ENCODE results near the gene TSHR.
"Not testable (repeated sequence)": the region's sequence is repeated elsewhere in the genome, so short reads cannot be mapped to it uniquely, and the experiment has no call there.

Gene TSHR

DNA sequence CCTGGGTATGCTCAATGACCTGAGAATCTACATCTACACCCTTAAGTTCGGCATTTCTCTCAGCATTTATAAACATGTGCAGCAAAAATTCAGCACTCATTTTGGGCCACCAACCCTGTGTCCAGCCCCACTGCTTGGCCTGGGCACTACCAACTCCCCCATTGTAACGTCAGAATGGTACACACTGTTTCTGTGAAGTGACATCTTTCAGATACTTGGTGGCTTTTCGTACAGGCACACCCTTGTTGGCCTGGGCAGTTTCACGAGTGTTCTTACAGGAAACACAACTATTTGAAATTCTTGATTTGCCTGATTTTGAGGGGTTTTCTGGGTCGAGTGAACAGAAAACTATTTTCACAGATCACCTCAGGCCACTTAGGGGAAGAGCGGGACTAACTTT is 46.0 kb downstream of the TSHR start:
- DNase-seq, result no peak

DNA sequence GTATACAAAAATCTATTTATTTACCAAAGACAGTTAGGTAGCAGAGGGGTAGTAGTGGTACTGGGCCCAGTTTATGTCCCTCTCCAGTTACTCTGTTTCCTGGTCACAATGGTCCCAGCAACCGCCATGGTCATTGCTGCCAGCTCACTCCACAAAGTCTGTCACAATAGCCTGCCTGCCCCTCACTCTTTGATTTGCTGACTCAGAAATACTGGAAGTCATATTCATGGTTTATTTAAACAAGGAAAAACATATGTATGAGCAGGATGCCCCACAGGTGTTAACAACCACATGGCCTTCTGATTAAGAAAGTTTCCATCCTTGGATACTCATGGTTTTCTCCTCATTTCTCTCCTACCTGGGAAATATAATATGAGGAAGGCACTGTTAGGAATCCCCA is 49.2 kb downstream of the TSHR start:
- DNase-seq, result no peak

DNA sequence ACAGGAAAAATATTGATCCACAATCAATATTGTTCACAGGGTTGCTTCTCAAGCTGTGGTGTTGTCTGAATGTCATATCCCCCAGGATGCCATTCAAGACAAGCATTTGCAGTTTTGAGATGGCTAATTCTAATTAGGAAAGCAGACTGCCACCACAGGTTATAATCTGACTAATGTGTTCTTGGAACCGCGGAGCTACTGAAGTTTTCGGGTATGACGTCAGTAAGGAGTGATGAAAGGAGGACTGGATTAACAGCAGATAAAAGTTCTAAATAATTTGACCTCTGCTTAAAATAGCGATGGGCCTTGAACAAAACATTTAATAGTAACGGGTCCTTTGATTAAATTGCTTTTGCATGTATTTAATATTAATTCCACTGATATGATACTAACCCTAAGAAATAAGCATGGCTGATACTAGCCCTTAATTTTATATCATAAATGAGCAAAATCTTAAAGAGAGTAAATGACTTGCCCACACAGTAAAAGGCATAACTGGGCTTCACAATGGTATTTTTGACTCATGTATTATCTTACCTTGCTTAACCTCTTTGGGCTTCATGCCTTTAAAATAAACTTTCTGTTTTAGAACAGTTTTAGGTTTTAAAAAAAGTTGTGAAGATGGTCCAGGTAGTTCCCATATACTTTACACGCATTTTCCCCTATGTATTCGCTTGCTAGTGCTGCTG is 50.3 kb downstream of the TSHR start:
- DNase-seq, result no peak

DNA sequence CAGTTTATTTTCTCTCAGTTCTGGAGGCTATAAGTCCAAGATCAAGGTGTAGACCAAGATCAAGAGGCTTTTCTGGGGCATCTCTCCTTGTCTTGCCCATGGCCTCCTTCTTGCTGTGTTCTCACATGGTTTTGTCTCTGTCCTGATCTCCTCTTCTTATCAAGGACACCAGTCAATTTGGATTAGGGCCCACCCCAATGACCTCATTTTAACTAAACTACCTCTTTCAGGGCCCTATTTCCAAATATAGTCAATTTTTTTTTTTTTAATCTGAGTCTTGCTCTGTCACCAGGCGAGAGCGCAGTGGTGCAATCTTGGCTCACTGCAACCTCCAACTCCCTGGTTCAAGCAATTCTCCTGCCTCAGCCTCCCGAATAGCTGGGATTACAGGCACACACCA is 50.8 kb downstream of the TSHR start:
- DNase-seq, result no peak

DNA sequence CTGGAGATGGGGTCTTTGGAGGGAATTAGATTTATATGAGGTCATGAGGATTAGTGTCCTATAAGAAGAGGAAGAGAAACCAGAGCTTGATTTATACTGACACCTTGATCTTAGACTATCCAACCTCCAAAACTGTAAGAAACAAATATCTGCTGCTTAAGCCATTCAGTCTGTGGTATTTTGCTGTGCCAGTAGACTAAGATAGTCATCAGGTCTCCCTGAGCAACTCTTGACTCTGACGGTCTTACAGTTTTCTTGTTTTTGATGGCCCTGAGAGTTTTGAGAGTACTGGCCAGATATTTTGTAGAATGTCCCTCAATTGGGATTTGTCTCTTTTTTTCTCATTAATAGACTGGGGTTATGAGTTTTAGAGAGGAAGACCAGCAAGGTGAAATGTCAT is 51.7 kb downstream of the TSHR start:
- no peak for DNase-seq

DNA sequence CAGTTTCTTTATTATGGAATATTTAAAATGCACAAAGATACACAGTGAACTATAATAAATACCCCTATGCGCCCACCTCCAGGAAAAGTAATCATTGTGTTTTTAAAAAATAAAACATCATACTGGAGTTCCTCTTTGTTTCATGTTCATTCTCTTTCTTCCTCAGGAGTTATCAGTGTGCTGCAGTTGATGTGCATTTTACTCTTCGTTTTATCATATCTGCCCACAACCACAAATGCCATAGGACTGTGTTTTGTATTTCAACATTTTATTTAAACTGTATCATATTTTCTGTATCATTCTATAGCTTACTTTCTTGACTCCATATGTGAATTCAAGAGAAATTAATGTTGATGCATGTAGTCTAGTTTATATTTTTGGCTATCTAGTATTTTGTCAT is 53.9 kb downstream of the TSHR start:
- DNase-seq, result no peak

DNA sequence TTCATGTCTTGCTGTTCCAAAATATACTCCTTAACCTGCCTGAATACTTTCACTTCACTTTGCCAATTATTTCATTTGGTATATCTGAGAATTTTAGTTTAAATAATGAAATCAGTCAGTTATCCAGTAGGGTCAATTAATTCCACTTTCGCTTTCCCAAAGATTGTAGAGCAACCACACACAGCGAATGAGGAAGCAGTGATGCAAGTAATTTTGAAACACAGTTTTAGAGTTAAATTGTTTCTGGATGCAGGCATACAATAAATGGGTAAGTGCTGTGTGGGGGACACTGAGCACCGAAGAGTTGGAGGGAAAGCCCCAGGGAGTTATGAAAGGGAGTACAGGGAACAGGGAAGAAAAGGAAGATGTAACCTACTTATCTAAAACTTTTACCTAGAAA is 62.8 kb downstream of the TSHR start:
- DNase-seq, result no peak

DNA sequence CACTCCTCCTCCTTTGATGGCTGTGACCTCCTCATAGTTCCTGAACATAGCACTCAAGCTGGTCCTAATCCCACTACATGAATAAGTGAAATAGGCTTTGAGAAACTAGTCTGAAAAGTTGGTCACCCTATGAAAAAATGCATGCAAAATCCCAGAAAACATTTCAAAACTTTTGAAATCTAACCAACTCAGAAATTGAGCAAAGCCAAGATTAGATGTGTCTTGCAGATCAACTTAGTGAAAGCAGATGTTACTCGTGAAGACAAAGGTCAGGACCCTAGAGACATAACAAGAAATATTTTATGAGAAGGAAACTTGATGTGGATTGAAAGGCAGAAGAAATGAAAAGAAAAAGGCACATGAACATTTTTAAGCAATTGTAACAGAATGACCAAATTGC is 63.3 kb downstream of the TSHR start:
- no peak for DNase-seq

DNA sequence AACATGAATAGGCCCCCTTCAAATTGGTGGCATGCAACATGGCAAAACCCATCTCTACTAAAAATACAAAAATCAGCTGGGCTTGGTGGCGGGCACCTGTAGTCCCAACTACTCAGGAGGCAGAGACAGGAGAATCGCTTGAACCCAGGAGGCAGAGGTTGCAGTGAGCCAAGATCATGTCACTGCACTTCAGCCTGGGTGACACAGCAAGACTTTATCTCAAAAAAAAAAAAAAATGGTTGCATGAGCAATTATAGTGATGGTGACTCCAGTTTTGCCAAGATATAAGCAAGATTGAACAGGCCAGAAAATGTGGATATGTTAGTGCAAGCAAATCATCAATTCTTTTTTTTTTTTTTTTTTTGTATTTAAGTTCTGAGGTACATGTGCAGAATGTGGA is 63.7 kb downstream of the TSHR start:
- DNase-seq, result not testable (repeated sequence)

DNA sequence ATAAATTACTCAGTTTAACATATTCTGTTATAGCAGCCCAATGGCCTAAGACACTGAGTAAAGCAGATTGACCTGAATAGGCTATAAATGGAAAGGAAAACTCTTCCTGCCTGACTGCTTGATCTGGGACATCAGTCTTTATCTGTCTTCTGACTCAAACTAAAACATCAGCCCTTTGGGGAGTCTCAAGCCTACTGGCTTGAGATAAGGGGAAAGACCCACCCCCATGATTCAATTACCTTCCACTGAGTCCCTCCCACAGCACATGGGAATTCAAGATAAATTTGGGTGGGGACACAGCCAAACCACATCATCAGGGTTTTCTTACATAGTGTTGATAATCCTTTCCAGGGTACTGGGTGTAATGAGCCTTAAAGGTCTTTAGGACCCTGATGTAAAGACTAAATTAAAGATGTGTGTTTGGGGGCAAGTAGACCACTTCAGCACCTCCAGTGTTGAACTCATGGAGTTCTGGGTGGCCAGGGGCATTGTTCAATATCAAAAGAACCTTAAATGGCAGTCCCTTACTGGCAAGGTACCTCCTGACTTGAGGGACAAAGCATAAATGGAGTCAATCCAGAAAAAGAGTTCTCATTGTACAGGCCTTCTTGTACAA is 67.8 kb downstream of the TSHR start:
- DNase-seq, result no peak

DNA sequence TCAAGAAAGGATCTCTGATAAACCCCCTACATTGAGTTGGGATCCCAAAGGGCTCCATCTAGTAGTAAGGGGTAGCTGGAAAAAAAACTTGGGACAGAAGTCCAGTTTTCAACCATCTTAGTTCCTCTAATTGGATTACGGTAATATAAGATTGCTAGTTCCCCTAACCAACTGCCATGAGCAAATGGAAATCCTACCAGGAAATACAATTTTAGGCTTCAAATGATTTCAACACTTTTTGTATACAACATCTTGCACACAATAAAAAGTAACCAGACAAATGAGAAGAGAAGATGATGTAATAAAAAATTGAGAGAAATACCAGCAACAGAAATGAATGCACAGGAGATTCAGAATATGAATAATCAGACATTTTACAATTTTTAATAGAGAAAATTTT is 73.0 kb downstream of the TSHR start:
- no peak for DNase-seq

DNA sequence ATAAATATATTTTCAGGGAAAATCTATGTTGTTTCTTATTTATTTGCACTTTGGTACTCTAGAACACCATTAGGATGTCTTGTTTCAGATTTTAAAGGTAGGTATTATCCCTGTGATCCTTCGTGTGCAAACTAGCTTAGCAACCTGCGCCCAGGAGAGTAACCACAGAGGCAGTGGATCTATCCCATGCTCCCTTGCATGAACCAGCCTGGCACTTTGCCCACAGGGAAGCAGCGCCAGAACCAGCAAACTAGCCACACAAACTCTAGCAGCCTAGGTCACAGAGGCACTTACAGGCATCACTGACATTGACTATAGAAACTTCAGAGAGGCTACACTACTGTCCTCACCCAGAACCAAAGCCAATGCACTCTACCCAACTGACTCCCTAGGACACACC is 76.1 kb downstream of the TSHR start:
- no peak for DNase-seq

DNA sequence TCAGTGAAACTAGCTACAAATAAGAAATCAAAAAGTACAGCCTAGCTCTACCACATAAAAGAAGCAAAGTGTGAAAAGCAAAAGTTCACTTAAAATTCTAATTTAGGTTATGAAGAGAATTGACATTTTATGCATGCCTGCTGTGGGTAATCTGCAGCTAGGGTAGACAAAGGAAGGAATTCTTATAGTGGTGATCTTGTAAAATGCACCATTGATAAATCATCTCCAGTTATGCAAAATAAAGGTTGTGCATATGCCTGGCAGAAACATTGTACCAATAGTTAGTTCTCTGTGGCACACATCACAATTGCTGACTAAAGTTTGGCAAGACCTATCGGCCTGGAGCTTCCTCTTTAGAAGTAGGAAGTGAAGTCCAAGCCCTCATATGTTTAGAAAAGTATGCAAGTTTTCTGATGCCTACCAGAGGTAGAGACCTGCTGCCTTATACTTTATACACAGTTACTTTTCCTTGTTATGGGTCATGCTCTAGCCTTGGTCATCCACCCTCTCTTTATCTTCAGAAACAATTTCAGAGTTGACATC is 78.3 kb downstream of the TSHR start:
- DNase-seq, result no peak

DNA sequence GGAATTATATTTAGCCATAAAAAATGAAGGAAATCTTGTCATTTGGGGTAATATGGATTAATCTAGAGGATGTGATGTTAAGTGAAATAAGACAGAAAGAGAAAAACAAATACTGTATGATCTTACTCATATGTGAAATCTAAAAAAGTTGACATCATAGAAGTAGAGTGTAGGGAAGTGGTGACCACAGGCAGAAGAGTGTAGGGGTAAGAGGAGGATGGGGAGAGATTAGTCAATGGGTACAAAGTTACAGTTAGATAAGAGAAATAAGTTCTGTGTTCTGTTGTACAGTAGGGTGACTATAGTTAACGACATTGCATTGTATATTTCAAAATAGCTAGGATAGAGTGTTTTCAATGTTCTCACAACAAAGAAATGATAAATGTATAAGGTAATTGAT is 87.0 kb downstream of the TSHR start:
- no peak for DNase-seq

DNA sequence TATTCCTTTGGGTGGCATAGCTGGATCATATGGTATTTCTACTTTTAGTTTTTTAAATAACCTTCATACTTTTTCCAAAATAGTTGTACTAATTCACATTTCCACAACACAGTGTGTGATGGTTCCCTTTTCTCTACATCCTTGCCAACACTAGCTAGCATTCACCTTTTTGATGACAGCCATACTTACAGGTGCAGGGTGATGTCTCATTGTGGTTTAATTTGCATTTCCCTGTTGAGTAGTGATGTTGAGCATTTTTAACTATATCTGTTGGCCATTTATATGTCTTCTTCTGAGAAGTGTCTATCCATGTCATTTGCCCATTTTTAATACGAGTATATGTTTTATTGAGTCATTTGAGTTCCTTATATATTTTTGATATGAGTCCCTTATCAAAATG is 96.1 kb downstream of the TSHR start:
- no peak for DNase-seq

DNA sequence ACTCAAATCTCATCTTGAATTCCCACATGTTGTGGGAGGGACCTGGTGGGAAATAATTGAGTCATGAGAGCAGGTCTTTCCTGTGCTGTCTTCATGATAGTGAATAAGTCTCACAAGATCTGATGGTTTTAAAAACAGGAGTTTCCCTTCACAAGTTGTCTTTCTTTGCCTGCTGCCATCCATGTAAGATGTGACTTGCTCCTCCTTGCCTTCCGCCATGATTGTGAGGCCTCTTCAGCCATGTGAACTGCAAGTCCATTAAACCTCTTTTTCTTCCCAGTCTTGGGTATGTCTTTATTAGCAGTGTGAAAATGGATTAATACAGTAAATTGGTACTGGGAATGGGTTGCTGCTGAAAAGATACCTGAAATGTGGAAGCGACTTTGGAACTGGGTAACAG is 98.6 kb downstream of the TSHR start:
- not testable (repeated sequence) for DNase-seq

DNA sequence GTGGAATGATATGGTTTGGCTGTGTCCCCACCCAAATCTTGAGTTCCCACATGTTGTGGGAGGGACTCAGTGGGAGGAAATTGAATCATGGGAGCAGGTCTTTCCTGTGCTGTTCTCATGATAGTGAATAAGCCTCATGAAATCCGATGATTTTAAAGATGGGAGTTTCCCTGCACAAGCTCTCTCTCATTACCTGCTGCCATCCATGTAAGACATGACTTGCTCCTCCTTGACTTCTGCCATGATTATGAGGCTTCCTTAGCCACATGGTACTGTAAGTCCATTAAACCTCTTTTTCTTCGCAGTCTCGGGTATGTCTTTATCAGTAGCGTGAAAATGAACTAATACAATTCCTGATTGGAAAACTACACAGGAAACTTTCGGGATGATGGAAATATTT is 100.5 kb downstream of the TSHR start:
- no peak for DNase-seq

DNA sequence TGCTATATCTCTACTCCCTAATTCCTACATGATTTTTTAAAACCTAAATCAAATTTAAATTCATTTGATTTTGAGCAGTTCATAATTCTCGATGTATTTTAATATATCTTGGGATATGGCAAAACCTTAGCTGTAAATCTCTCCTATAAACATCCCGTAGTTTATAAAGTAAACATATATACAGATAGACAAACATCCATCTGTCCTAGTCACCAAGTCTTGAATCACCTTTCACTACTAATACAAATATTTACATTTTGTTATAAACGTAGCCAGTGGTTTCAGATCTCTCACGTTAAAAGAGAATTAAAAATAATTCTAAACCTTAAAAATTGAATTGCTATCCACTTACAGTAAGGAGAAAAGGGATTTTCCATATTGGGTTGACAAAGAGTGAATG is 107.0 kb downstream of the TSHR start:
- DNase-seq, result no peak

DNA sequence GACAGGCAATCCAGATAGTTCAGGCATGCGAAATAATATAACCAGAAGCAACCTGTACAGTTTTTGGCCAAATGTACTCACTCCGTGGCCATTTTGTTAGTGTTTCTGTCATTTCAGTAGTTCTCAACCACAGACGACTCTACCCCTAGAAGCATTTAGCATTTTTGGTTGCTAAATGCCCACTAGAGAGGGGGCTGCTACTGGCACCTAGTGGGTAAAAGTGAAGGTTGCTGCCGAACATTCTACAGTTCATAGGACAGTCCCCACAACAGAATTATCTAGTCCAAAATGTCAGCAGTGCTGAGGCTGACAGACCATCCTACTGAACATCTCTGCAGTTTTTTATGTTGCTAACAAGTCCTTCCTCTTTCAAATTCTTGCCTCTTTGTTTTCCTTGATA is 107.4 kb downstream of the TSHR start:
- DNase-seq, result peak; percentile 53

DNA sequence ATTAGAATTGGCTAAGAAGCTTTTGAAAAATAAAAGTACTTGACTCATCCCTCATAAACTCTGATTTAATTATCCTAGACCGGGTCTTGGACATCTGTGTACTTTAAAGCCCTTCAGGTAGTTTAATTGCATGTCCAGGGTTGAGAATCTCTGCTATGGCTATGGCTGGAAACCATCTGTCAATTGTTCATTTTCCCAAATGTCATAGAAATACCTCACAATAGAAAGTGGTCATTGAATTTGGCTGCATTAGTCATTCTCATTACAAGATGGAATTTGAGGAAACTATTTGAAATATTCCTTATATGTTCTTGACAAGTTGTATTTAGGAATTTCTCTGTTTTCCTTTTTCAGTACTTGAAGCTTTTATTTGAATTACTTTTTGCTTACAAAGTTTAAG is 111.3 kb downstream of the TSHR start:
- DNase-seq, result no peak

DNA sequence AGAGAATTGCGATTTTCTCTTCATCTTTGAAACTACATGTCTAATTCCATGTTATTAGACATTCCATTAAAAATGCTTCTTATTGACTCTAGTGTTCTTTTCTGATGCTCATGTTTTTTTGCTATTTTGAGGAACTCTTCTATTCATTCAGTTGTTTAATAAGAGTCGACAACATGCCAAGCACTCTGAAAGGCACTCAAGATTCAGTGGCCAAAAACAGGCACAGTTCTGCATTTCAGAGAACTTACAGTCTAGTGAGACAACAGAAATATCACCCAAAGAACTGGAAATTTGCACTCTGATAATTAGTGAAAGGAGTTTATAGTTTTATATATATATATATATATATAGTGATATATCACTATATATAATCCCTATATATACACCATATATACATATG is 111.7 kb downstream of the TSHR start:
- DNase-seq, result no peak

DNA sequence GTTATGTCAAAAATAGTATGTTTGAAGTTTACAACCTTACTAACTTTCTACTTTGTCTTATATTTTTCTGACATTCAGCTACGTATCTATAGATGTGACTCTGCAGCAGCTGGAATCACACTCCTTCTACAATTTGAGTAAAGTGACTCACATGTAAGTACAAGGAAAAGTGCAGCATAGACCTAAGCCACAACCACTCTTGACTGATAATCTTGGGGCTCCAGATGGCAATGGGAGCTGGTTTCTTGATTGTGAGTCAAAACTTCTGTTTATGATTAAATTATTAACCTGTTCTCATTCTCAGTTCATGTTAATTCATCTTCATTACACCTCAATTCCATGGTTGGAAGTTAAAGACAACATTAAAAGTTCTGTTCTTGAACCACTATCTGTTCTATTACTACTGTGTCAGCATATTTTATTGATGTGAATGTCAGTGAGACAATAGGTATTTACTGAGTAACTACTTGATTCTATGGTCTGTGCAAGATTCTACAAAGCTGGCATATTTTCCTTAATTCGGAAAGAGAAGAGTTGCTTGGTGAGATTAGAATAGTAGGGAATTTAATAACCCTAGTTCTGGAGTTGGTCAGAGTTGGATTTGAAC is 112.9 kb downstream of the TSHR start:
- no peak for DNase-seq

DNA sequence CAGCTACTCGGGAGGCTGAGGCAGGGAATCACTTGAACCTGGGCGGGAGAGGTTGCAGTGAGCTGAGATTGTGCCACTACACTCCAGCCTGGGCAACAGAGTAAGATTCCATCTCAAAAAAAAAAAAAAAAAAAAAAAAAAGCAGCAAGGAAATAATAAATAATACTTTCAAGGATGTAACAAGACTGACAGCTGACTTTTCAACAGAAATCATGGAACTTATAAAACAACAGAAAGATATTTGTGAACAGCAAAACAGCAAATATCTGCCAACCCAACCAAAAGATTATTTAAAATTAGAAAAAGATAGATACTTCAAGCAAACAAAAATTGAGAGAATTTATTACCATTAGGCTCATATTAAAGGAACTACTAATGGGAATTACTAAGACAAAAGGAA is 115.1 kb downstream of the TSHR start:
- DNase-seq, result peak; percentile 16

DNA sequence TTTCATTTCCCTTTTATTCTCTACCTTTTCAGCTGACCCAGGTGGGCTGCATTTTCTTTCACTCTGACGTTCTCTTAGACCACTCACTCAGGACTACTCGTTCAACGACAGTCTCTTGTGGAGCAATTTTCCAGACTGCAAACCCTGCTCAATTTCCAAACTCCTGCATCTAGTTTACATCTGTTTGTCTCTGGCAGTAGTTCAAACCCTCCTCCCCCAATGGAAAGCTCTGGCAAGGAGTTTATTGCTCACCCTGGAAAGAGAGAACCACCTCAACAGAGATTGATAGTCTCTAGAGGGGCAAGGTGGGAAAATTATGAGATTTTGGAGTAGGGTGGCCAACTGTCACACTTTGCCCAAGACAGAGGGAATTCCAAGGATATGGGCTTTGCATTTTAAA is 130.2 kb downstream of the TSHR start:
- DNase-seq, result peak; percentile 42

DNA sequence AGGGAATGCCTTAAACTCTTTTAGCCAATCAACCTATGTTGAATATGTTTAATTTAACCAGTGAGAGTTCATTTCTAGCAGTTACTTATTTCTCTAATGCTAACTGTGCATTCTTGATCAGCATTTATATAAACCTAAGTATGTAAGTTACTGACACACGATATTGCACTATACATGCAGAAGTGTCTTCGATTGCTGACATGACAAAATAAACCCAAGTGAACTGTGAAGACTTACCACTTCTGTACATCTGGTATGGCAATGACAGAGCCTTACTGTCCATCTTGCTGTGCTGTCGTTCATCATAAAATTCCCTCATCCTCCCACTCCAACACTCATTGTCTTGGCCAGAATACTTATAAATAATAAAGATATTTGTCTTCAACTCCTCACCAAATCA is 131.8 kb downstream of the TSHR start:
- no peak for DNase-seq
